GM20431 (cell line): ENCODE data around the gene ZSWIM1.
"Not testable (repeated sequence)": the region's sequence is repeated elsewhere in the genome, so short reads cannot be mapped to it uniquely, and the experiment has no call there.

Experiments
- in situ Hi-C: fragments of 300-500 bp; cut with MseI, MboI; formaldehyde crosslinking; loops from one replicate; pipeline ENCODE4 v1.15.0; 2020; ENCODE audit warnings: low sequenced_read_pairs; ENCODE audit not compliant: unreplicated experiment

ZSWIM1 gene

GRCh38 chr20:45886590-45887345 lies 5.7 kb downstream of the ZSWIM1 start:
- in situ Hi-C loops: no loop called here

DNA sequence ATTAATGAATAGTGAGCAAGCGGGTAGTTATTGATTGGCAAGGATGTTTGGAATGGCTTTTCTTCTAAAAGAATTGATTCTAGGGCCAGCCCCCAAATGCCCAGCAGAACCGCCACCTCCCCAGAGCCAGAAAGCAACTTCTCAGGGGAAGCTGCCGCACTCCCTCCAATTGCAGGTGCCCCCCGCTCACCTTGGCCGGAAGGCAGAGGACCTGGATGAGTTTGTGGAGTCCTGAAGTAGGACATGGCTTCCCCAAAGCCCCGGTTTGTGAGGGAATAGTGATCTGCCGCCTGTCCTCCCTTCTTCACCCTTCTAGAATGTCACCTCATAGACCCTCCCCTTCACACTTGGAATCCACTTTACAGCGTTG lies 6.3 kb downstream of the ZSWIM1 start, which contains the start of gene SPATA25:
SPATA25 (minus strand) TSS at position 277 of the 370 bp plus-strand sequence; CDS start at position 245, 32 bp downstream.
- in situ Hi-C loops: no loop called here

GRCh38 chr20:45888681-45889080 lies 7.7 kb downstream of the ZSWIM1 start:
- in situ Hi-C loops: no loop called here

- in situ Hi-C loops: no loop called here
Observed at GRCh38 chr20:45890077-45890984, 9.3 kb downstream of the ZSWIM1 start.

DNA sequence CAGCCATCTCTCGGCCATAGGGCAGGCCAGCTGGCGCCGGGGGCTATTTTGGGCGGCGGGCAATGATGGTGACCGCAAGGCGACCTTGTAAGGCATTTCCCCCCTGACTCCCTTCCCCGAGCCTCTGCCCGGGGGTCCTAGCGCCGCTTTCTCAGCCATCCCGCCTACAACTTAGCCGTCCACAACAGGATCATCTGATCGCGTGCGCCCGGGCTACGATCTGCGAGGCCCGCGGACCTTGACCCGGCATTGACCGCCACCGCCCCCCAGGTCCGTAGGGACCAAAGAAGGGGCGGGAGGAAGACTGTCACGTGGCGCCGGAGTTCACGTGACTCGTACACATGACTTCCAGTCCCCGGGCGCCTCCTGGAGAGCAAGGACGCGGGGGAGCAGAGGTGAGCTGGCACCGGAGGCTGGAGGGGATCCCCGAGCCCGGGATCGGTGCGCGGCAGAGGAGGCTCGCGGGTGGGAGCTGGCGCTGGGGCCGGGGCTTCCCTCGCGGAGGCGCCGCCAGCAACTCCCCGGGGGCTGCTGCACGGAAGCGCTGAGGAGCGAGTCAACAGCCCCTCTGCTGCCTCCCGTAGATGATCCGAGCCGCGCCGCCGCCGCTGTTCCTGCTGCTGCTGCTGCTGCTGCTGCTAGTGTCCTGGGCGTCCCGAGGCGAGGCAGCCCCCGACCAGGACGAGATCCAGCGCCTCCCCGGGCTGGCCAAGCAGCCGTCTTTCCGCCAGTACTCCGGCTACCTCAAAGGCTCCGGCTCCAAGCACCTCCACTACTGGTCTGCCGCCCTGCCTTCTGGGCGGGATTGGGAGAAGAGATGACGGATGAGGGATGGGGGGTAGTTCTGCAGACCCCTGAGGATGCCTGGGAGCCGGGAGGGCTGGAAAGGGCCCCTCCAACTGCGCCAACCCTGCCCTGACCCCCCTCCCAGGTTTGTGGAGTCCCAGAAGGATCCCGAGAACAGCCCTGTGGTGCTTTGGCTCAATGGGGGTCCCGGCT lies 10.3 kb downstream of the ZSWIM1 start, which contains the start of the genes CTSA and NEURL2:
CTSA (plus strand) TSS at position 351 of the 999 bp plus-strand sequence; CDS start at position 585, 234 bp downstream.
NEURL2 (minus strand) TSS at position 224 of the 999 bp plus-strand sequence; CDS start at position 7, 217 bp downstream.
- in situ Hi-C loops: no loop called here

- in situ Hi-C loops: no loop called here
Observed at GRCh38 chr20:45892049-45892825, 11.2 kb downstream of the ZSWIM1 start.

DNA sequence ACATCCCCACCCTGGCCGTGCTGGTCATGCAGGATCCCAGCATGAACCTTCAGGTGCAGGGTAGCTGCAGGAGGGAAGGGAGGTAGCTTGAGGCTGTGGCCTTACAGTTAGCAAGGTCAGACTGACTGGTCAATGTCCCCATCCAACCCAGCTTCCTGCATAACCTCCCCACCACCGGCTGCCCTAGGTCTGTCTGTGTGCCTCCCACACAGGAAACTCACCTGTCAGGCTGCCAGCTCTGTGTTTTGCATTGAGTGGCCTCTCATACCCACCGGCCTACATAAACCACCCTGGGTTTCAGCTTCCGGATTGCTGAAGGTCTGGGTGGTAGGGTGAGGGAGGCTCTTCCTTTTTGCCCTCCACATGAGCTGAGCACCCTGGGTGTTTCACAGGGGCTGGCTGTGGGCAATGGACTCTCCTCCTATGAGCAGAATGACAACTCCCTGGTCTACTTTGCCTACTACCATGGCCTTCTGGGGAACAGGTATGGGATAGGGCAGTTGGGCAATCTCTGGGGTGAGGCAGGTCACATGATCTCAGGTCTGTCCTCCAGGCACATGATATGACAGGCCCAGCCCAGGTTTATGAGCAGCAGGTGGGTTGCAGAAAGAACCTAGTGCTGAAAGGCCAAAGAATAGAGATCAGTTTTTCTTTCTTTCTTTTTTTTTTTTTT lies 11.9 kb downstream of the ZSWIM1 start:
- in situ Hi-C loops: no loop called here

- in situ Hi-C loops: no loop called here
Observed at GRCh38 chr20:45893831-45894230, 12.8 kb downstream of the ZSWIM1 start.

GRCh38 chr20:45894797-45895196 lies 13.8 kb downstream of the ZSWIM1 start:
- in situ Hi-C loops: no loop called here

DNA sequence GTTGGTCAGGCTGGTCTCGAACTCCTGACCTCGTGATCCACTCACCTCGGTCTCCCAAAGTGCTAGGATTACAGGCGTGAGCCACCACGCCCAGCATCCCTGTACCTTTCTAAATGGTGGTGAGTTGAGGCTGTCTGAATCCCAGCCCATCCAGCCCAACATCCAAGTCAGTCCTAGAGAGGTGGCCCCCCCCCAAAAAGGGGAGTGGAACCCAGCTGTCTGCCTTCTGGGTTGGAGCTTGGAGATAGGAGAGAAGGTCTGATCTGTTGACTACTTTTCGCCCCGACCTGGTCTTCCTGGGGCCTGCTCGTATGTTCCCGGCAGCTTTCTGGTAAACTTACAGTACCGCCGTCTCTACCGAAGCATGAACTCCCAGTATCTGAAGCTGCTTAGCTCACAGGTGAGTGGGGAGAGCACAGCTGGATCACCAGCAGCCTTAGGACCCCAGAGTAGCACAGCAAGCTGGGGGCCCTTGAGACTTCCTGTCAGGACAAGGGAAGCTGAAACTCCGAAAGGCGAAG lies 15.7 kb downstream of the ZSWIM1 start:
- in situ Hi-C loops: no loop called here

- in situ Hi-C loops: no loop called here
Observed at GRCh38 chr20:45897289-45897688, 16.3 kb downstream of the ZSWIM1 start.

DNA sequence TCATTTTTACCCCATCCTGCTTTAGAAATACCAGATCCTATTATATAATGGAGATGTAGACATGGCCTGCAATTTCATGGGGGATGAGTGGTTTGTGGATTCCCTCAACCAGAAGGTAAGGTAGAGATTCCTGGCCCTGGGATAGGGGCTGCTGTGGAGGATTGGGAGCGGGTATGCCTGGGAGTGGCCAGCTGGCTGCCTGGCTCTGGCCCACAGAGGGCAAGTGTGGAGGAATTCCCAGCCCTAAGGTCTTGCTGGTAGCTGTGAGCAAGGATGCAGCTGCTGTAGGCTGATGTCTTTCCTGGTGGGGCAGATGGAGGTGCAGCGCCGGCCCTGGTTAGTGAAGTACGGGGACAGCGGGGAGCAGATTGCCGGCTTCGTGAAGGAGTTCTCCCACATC lies 16.7 kb downstream of the ZSWIM1 start:
- in situ Hi-C loops: no loop called here

DNA sequence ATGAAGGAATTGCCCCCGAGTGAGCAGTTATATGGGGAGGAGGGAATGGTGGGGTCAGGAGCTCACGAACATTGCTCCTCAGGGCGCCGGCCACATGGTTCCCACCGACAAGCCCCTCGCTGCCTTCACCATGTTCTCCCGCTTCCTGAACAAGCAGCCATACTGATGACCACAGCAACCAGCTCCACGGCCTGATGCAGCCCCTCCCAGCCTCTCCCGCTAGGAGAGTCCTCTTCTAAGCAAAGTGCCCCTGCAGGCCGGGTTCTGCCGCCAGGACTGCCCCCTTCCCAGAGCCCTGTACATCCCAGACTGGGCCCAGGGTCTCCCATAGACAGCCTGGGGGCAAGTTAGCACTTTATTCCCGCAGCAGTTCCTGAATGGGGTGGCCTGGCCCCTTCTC lies 17.3 kb downstream of the ZSWIM1 start:
- in situ Hi-C loops: no loop called here

DNA sequence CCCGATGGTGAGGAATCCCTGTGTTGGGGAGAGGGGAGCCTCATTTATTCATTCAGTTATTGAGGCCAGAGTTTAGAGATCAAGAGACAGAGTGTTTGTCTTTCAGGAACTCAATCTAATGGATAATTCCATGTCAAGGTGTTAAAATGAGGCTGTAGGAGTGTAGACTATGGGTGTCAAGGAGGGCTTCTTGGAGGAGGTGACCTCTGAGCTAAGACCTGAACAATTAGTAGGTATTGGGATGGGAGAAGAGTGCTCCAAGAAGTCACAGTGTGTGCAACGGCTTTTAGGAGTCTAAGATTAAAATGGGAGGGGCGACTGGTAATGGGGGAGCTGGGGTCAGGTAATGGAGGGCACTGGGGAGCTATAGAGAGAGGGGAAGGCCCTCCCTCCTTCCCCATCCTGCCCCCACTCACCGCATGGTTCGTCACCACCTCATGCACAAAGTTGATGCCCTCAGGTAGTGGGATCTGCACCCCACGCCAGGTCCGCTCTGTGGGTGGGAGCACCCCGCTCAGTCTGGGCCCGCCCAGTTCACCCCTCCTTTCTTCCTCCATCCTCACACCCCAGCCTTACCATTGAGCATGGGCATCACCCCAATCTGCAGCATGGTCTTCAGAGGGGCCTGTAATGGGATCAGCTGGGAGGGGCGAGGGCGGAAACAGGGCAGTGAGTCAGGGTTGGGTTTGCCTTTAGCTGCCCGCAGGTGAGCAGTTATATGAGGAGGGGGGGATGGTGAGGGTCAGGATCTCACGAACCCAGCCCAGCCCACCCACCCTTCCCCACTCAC lies 18.2 kb downstream of the ZSWIM1 start:
- in situ Hi-C loops: no loop called here

DNA sequence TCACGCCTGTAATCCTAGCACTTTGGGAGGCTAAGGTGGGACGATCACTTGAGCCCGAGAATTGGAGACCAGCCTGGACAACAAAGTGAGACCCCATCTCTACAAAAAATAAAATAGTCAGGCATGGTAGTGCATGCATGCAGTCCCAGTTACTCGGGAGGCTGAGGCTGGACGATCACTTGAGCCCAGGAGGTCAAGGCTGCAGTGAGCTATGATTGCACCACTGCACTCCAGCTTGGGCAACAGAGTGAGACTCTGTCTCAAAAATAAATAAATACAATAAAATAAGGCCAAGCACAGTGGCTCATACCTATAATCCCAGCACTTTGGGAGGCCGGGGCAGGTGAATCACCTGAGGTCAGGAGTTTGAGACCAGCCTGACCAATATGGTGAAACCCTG lies 20.3 kb downstream of the ZSWIM1 start:
- in situ Hi-C loops: not testable (repeated sequence)

DNA sequence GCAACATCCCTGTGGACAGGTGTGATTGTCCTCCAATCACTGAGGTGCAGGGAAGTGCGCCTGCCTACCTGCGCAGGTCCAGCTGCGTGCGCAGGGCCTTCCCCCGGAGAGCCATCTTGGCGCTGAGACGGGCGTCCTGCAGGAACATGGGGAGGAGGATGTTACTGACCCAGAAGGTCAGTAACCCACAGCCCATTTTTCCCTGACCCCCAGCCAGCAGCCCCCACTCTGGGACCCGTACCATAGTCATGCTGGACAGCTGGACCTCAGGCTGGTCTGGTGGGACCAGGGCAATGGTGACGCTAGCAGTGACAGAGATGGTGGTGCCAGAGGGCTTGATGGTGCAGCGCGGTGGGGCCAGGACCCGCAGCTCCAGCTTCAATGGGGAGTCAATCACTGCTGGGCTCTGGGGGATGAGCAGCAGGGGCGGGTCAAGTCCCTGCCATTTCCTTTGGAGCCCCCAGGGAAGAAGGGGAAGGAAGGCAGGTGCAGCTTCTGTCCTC lies 21.2 kb downstream of the ZSWIM1 start:
- in situ Hi-C loops: no loop called here
